Measurements from ENCODE around the gene NUP98.

GRCh38 chr11:3807909-3808860 lies 10.8 kb upstream of the NUP98 start, which contains the start of gene PGAP2:
- TF ChIP-seq POLR2A (IDR thresholded peaks at IDR 0.05) = no peak
- peak; percentile 43 to 79 (median 62) for TF ChIP-seq CTCF (IDR thresholded peaks at IDR 0.05)

Measured in heart left ventricle (tissue), 13 donors.